GM12872 (cell line): ENCODE results near the gene SNTG2.

Experiments
- TF ChIP-seq, protein P1 (sequence below): IDR thresholded peaks from 3 replicates; pipeline ENCODE4 v1.5.1; 2011; ENCODE audit warnings: low read depth, mild to moderate bottlenecking, low read length, moderate library complexity; ENCODE audit not compliant: insufficient read depth

Gene SNTG2

DNA sequence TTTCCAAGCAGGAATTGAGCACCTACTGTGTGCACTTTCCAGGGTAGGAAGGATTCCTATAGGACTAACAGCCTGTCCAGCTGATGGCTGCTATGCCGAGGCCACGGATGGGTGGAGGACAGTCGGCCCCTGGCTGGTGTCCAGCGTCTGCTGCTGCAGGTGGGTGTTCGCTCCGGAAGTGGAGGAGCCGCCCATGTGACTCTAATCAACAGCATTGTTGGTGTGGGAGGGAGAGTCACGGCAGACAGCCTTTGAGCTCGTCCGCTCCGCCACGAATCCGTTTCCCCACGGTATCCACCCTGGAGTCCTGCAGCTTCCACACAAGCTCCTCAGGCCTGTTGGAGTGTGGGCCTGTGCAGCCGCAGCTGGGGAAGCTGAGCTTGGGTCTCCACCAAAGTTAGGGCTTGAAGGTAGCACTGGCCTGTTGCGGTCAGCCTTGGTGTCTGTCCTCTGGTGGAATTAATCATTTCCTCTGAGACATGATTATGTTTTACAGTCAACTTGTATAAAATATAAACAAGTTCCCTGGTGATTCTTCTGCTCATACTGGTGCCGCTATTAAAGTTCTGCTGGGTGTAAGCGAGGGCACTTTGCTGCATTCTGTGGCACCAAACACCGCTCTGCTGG lies 276.7 kb downstream of the SNTG2 start:
- TF ChIP-seq, protein P1, sequence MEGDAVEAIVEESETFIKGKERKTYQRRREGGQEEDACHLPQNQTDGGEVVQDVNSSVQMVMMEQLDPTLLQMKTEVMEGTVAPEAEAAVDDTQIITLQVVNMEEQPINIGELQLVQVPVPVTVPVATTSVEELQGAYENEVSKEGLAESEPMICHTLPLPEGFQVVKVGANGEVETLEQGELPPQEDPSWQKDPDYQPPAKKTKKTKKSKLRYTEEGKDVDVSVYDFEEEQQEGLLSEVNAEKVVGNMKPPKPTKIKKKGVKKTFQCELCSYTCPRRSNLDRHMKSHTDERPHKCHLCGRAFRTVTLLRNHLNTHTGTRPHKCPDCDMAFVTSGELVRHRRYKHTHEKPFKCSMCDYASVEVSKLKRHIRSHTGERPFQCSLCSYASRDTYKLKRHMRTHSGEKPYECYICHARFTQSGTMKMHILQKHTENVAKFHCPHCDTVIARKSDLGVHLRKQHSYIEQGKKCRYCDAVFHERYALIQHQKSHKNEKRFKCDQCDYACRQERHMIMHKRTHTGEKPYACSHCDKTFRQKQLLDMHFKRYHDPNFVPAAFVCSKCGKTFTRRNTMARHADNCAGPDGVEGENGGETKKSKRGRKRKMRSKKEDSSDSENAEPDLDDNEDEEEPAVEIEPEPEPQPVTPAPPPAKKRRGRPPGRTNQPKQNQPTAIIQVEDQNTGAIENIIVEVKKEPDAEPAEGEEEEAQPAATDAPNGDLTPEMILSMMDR, result no peak

DNA sequence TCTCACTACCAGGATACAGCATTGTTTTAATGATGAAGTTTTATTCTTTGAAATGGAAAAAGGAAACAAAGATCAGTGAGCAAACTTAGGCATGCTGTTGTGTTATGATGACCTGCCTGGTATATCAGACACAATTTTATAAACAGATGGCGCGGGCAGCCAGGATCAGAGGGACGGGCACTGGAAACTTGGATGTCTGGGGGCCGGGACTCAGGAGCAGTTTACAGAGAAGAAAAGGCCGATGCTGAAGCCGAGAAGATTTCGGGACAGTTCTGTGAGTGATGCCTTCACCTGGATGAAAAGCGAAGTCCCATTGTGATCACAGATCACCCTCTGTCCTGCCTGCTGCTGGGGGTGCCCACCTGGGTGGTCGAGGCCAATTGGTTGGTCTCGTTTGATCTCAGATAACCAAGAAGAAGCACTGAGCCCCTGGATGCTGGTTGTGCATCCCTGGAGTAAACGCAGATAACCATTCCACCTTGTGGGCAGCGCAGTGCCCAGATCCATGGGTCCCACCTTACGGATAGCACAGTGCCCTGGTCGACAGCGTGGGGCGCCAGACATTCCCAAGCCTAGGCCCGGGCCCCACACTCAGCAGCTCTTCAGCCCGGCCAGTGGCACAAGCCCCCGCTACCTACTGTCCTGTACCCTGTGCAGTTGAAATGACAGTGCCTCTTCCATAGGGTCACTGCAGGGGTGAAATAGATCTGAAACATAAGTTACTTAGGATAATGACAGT lies 279.7 kb downstream of the SNTG2 start:
- TF ChIP-seq, protein P1, result no peak

DNA sequence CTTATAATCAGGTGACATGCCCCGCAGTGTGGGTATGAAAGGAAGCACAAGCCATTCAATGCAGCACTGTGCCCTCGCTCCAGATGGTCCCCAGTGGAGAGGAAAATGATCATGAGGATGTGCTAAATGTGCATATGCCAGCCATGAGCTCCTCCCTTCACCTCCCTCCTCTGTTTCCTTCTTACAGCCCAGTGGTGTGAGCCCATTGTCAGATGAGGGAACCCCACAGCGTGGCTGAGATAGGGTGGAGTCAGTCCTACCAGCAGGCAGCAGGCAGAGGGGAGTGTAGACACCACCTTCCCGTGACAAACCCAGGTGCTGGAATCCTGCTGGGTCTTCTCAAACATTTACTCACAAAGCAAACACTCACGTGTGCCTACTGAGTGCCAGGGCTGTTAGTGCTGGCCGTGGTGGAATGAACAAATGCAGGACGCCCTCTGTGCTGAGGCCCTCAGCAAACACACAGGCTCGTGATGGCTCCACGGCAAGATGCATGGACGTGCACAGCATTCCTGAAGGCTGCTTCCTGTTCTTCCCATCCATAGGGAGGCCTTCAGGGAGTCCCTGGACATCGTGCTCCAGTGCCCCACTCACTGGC lies 280.9 kb downstream of the SNTG2 start:
- TF ChIP-seq, protein P1, result no peak

DNA sequence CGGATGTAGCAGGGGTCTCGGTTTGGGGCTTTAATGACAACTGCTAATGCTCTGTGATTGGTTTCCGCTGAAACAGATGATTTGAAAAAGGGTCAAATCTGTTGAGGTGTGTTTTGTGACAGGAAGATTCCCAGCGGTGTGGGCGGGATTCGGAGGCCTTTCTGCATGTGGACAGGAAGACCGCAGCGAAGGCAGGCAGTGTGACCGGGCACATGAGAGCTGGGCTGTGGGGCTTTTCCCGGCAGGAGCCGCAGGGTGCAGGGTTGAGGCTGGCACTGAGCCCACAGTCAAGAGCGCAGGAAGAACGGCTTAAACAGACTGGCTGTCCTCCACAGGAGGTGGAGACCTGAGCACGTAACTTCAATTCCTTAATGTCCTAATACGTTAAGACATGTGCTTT lies 282.6 kb downstream of the SNTG2 start:
- TF ChIP-seq, protein P1, result no peak

DNA sequence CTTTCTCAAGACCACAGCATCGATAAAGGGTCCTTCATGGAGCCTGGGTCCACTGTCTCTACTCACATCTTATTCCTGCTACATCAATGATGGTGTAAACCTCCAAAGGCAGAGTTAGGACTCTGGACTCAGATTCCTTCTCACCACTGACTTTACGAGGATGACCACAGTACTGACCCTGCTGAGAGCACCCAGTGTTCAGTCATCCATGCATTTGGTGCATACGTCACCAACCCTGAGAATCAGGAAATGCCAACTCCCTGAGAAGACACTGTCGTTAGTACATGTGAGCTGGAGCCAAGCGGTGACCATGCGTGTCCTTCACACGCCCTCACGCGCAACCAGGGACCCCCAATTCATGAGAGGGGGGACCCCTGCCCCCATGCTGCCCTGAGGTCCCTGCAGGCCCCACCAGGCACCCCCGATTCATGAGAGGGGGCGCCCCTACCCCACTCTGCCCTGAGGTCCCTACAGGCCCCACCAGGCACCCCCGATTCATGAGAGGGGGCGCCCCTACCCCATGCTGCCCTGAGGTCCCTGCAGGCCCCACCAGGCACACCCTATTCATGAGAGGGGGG lies 284.2 kb downstream of the SNTG2 start:
- TF ChIP-seq, protein P1, result no peak

DNA sequence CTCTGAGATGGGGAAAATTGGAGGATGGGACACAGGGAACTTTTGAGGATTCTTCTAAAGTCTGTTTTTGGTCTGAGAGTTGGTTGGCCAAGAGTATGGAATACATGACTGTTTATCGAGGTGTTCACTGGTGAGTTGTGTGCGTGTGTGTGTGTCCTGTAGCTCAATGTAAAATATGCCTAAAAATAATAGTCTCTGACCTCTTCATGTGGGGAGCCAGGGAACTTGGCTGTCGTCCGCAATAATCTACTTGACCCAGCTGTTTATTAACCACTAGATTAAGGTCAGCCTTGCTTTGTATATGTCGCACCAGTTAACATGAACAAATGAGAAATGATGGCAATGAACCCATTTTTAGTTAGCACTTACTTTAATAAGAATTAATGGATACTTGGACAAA lies 285.2 kb downstream of the SNTG2 start:
- TF ChIP-seq, protein P1, result no peak

DNA sequence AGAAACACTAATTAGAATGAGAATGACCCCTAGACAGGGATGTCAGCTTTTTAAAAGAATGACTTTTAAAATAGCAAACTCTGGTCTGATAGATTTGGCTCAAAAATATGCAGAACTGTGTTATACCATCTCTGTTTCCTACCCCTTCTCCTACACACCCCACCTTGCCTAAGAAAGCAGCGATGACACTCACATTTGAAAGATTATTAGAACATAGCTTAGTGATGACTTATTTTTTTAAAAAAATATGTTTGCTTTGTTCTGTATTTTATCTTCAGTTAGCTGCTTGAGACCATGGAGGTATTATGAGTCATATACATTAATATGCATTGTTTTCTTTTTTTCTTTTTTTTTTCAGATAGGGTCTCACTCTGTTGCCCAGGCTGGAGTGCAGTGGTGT lies 286.0 kb downstream of the SNTG2 start:
- TF ChIP-seq, protein P1, result no peak
